Prostate gland (tissue), 2 donors: ENCODE results near the gene TRAPPC12. TPM values are rescaled to one million over a fixed set of nuclear protein-coding genes. Genes with fewer than 3 reads are reported as not detected.

Source experiments
- DNase-seq: peaks from one replicate; pipeline ENCODE4 v3.0.0-alpha.2; 2019; ENCODE audit warnings: low spot score
- H3K27ac ChIP-seq, 2 donors: fragments of 200-600 bp; sonication (generic); 2 replicates each; pipeline ENCODE4 v1.5.1; 2017 to 2019
- H3K27me3 ChIP-seq: fragments of 200-600 bp; sonication (generic); replicated peaks from 2 replicates; pipeline ENCODE4 v1.5.1; 2019; ENCODE audit not compliant: insufficient read depth
- H3K36me3 ChIP-seq, 2 donors: fragments of 200-600 bp; sonication (generic); 1 replicate in 1 of 2; 2 replicates in 1 of 2; pipeline versions ENCODE4 v1.5.1 to v1.8.1; 2017 to 2019
- H3K4me1 ChIP-seq: fragments of 200-600 bp; sonication (generic); replicated peaks from 2 replicates; pipeline ENCODE4 v1.5.1; 2019
- H3K4me3 ChIP-seq, 2 donors: fragments of 200-600 bp; sonication (generic); 2 replicates each; pipeline ENCODE4 v1.5.1; 2017 to 2019
- H3K9me3 ChIP-seq: fragments of 200-600 bp; sonication (generic); 2 replicates; pipeline ENCODE4 v1.5.1; 2017
- POLR2A ChIP-seq: fragments of 450-650 bp; IDR thresholded peaks from one replicate; pipeline ENCODE4 v1.6.1; 2016; ENCODE audit warnings: antibody characterized with exemption, mild to moderate bottlenecking
- POLR2AphosphoS5 ChIP-seq: sonication (generic); formaldehyde crosslinking; IDR thresholded peaks from one replicate; pipeline ENCODE4 v1.6.1; 2017; ENCODE audit warnings: antibody characterized with exemption
- WGBS: methylation state at CpG from one replicate; pipeline ENCODE4 v1.1.5; 2018; 5-methylcytosine and 5-hydroxymethylcytosine counted together
- intact Hi-C: fragments of 100-400 bp; cut with DNase I; formaldehyde crosslinking; loops from one replicate; pipeline ENCODE4 v1.14.2; 2022
- total RNA-seq, 2 donors: library from RNA; depleted of rRNA; stranded (reverse); fragments of >200 nt; gene quantifications; one replicate each; pipeline ENCODE4 v1.1.0, GENCODE V29; 2016
- TF ChIP-seq, protein P1 (sequence below), 4 experiments: fragments of 200-600 bp in 2 of 4; fragments of 450-650 bp in 2 of 4; sonication (generic) in 2 of 4; IDR thresholded peaks; 1 replicate in 3 of 4; 2 replicates in 1 of 4; pipeline ENCODE4 v1.5.1; 2016 to 2019; ENCODE audit warnings: antibody characterized with exemption in 4 of 4, mild to moderate bottlenecking in 2 of 4, moderate library complexity in 2 of 4

The TRAPPC12 gene
- total RNA-seq, 2 donors from 2014 or later, result 114 to 128 TPM

DNA sequence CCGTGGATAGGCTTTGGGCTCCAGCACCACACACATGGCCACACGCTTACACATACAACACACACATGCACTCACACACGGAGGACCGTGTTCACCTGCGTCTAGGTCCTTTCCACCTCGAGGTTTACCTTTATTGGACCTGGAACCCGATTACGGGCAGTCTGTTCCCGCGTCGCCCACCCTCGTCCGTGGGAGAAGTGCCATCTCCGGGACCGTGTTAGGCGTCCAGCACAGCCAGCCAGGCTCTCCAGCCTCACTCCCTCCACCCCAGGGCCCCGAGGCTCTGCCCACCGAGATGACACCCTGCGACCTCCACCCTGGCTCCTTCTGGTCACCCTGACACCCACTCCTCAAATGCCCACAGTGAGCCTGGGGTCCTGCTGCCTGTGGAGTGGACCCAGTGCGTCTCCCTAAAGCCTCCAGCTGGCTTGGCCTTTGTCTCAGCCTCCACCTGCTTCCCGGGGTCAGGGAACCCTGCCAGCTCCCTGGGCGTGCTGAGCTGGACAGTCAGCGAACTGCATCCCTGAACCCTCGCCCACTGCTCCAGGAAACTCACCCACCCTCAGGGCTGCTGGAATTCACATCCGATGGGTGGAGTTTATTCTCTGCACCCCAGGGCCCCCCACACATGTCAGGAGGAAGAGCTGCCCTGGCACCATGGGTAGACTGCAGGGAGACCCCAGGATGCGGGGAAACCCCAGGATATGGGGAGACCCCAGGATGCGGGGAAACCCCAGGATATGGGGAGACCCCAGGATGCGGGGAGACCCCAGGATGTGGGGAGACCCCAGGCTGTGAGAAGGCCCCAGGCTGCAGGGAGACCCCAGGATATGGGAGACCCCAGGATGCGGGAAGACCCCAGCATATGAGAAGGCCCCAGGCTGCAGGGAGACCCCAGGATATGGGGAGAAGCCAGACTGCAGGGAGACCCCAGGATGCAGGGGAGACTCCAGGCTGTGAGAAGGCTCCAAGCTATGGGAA is 106.8 kb downstream of the TRAPPC12 start:
- intact Hi-C loops, result no loop called here
- TF ChIP-seq, protein P1, sequence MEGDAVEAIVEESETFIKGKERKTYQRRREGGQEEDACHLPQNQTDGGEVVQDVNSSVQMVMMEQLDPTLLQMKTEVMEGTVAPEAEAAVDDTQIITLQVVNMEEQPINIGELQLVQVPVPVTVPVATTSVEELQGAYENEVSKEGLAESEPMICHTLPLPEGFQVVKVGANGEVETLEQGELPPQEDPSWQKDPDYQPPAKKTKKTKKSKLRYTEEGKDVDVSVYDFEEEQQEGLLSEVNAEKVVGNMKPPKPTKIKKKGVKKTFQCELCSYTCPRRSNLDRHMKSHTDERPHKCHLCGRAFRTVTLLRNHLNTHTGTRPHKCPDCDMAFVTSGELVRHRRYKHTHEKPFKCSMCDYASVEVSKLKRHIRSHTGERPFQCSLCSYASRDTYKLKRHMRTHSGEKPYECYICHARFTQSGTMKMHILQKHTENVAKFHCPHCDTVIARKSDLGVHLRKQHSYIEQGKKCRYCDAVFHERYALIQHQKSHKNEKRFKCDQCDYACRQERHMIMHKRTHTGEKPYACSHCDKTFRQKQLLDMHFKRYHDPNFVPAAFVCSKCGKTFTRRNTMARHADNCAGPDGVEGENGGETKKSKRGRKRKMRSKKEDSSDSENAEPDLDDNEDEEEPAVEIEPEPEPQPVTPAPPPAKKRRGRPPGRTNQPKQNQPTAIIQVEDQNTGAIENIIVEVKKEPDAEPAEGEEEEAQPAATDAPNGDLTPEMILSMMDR (IDR thresholded peaks at IDR 0.05), result no peak
- TF ChIP-seq POLR2AphosphoS5 (no peak), POLR2A (no peak)
- no peak overlapping the region for H3K27ac ChIP-seq
- H3K27me3 ChIP-seq, result no peaks in the 10 kb centered on the region
- H3K4me3 ChIP-seq, result no peak overlapping the region
- no peaks in the 10 kb centered on the region for H3K36me3 ChIP-seq
- 93% methylated on average over 28 of the region's 29 CpGs for WGBS
- peaks cover 8% of the 10 kb centered on the region for H3K4me1 ChIP-seq
- no peak for DNase-seq
- no peaks in the 10 kb centered on the region for H3K9me3 ChIP-seq

DNA sequence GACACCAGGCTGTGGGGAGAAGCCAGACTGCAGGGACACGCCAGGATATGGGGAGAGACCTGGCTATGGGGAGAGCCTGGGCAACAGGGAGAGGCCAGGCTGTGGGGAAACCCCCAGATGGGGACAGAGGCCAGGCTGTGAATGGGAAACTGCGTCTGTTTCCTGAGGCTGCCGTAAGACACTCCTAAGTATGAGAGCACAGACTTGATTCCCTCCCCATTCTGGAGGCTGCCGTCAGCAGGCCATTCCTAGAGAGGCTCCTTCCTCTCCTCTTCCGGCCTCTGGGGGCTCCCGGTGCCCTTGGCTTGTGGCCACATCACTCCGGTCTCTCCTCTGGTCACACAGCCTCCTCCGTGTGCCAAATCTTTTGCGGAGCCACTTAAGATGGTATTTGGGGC is 107.5 kb downstream of the TRAPPC12 start:
- no peak for TF ChIP-seq POLR2AphosphoS5
- TF ChIP-seq, protein P1 (IDR thresholded peaks at IDR 0.05), result no peak
- TF ChIP-seq POLR2A, result no peak
- Histone ChIP-seq H3K27me3 (no peaks in the 10 kb centered on the region), H3K36me3 (no peaks in the 10 kb centered on the region), H3K27ac (no peak overlapping the region), H3K4me3 (no peak overlapping the region), H3K9me3 (no peaks in the 10 kb centered on the region), H3K4me1 (peaks cover 8% of the 10 kb centered on the region)
- intact Hi-C loops, result no loop called here
- WGBS, result 93% methylated on average over 9 of the region's 9 CpGs
- no peak for DNase-seq

DNA sequence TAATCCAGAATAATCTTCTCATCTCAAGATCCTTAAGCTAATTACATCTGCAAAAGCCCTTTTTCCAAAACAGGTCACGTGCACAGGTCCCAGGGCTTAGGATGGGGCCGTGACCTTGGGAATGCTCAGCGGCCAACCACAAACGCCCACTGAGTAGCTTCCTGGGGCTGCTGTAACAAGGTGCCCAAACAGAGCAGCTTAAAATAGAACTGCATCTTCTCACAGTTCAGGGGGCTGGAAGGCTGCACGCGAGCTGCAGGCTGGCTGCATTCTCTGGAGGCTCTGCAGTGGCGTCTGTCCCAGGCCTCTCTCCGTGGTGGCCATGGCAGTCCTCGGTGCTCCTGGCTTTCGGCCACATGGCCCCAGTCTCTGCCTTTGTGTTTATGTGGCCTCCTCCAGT is 107.9 kb downstream of the TRAPPC12 start:
- 71% methylated on average over 10 of the region's 10 CpGs for WGBS
- H3K4me1 ChIP-seq, result peaks cover 8% of the 10 kb centered on the region
- H3K36me3 ChIP-seq, result no peaks in the 10 kb centered on the region
- no peaks in the 10 kb centered on the region for H3K27me3 ChIP-seq
- H3K4me3 ChIP-seq, result no peak overlapping the region
- no peak overlapping the region for H3K27ac ChIP-seq
- intact Hi-C loops, result no loop called here
- TF ChIP-seq POLR2AphosphoS5 (no peak), POLR2A (no peak)
- TF ChIP-seq, protein P1 (IDR thresholded peaks at IDR 0.05), result no peak
- DNase-seq, result no peak
- H3K9me3 ChIP-seq, result no peaks in the 10 kb centered on the region

DNA sequence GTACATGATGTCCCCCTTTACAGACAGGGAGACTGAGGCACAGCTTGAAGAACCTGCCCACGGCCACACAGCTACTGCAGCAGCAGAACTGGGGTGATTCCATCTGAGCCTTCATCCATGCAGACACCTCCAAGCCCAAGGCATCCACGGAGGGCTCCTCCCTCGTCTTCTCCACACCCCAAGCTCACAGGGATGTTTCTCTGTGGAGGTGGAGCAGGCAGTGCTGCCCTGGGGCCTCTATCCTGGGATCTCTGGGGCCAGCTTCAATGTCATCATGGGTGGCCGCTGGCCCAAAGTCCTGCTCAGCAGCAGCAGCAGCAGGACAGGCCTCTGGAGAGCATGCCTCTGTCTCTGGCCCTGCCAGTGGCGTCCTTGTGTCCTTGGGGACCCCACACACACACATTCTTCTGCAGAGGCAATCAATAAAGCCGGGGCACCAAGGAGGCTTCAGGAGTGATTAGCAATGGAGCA is 108.6 kb downstream of the TRAPPC12 start:
- 80% methylated on average over 6 of the region's 6 CpGs for WGBS

More for the DNA sequence above, 108.6 kb downstream of the TRAPPC12 start:
- Histone ChIP-seq H3K36me3 (no peaks in the 10 kb centered on the region), H3K27ac (no peak overlapping the region), H3K9me3 (no peaks in the 10 kb centered on the region), H3K27me3 (no peaks in the 10 kb centered on the region), H3K4me1 (peaks cover 8% of the 10 kb centered on the region), H3K4me3 (no peak overlapping the region)
- intact Hi-C loops, result no loop called here
- no peak for TF ChIP-seq POLR2A
- no peak for TF ChIP-seq POLR2AphosphoS5
- TF ChIP-seq, protein P1 (IDR thresholded peaks at IDR 0.05), result no peak
- no peak for DNase-seq
